Activated CD8-positive, alpha-beta memory T cell treated with anti-CD3 and anti-CD28 coated beads, Interleukin-2, amount 50 U/mL, for 48 hours (primary cell): Measurements from ENCODE around the gene PDS5A.
A peak's percentile ranks its signal among the peaks of the same experiment; 100 is the strongest.
"Not testable (repeated sequence)": the region's sequence is repeated elsewhere in the genome, so short reads cannot be mapped to it uniquely, and the experiment has no call there.

Experiments used
- DNase-seq: peaks from one replicate; pipeline ENCODE4 v3.0.0-alpha.2; 2020

Gene PDS5A

DNA sequence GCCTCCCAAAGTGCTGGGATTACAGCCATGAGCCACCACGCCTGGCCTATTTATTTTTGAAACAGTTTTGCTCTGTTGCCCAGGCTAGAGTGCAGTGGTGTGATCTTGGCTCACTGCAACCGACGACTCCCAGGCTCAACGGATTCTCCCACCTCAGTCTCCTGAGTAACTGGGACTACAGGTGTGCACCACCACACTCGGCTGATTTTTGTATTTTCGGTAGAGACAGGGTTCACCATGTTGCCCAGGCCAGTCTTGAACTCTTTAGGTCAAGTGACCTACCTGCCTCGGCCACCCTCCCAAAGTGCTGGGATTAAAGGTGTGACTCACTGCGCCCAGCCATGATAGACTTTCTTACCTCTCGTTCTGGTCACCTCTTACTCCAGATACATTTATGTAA lies 155.8 kb downstream of the PDS5A start:
- peak; percentile 52 for DNase-seq

DNA sequence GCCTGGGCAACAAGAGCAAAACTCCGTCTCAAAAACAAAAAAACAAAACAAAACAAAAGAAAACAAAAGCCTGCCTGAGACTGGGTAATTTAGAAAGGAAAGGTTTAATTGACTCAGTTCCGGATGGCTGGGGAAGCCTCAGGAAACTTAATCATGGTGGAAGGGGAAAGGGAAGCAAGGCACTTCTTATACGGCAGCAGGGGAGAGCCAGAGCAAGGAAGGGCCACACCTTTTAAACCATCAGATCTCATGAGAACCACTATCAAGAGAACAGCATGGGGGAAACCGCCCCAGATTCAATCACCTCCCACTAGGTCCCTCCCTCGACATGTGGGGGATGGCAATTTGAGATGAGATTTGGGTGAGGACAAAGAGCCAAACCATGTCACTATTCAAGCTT lies 157.5 kb downstream of the PDS5A start:
- DNase-seq = peak; percentile 25

DNA sequence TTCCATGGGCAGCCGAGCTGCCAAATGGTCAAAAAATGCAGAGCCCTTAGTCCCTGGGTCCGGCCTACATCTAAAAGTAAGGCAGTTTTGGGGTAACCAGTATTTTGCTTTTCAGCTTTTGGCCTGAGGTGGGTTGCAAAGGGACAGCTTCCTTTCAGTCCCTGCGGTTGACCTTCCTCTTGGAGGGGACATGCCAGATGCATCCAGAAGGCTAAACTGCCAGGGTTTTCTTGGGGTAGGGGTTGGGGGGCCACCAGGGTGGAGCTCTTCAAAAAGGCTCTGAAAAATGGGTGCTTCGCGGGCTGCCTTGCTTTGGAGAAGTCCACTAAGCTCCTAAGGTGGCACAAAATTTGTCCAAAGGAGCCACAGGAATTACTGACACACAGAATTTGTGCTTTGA lies 159.1 kb downstream of the PDS5A start:
- DNase-seq = peak; percentile 44

DNA sequence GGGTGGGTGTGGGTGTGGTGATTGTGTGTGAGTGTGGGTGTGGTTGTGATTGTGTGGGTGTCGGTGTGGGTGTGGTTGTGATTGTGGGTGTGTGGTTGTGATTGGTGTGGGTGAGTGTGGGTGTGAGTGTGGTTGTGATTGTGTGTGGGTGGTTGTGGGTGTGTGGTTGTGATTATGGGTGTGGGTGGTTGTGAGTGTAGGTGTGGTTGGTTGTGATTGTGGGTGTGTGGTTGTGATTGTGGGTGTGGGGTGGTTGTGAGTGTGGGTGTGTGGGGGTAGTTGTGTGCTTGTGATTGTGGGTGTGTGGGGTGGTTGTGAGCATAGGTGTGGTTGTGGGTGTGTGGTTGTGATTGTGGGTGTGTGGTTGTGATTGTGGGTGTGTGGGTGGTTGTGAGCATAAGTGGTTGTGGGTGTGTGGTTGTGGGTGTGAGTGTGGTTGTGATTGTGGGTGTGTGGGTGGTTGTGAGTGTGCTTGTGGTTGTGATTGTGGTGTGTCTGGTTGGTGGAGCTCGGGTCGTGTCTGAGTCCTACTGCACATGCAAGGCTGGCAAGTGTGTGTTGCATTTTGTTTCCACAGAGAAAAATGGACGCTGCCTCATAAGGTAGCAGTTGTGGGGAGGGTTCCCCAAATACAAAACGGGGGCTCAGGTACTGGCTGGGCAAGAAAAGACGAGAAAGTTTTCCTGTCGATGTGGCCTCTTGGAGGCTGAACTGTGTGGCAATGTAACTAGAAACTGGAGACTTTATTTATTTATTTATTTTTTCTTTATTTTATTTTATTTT lies 163.1 kb downstream of the PDS5A start:
- peak; percentile 61 for DNase-seq

DNA sequence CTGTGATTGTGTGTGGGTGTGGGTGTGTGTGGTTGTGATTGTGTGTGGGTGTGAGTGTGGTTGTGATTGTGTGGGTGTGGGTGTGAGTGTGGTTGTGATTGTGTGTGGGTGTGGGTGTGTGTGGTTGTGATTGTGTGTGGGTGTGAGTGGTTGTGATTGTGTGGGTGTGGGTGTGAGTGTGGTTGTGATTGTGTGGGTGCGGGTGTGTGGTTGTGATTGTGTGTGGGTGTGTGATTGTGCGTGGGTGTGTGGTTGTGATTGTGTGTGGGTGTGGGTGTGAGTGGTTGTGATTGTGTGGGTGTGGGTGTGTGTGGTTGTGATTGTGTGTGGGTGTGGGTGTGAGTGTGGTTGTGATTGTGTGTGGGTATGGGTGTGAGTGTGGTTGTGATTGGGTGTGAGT lies 163.9 kb downstream of the PDS5A start:
- not testable (repeated sequence) for DNase-seq

DNA sequence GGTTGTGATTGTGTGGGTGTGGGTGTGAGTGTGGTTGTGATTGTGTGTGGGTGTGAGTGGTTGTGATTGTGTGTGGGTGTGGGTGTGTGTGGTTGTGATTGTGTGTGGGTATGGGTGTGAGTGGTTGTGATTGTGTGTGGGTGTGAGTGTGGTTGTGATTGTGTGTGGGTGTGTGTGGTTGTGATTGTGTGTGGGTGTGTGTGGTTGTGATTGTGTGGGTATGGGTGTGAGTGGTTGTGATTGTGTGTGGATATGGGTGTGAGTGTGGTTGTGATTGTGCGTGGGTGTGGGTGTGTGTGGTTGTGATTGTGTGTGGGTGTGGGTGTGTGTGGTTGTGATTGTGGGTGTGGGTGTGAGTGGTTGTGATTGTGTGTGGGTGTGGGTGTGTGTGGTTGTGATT lies 164.7 kb downstream of the PDS5A start:
- not testable (repeated sequence) for DNase-seq

DNA sequence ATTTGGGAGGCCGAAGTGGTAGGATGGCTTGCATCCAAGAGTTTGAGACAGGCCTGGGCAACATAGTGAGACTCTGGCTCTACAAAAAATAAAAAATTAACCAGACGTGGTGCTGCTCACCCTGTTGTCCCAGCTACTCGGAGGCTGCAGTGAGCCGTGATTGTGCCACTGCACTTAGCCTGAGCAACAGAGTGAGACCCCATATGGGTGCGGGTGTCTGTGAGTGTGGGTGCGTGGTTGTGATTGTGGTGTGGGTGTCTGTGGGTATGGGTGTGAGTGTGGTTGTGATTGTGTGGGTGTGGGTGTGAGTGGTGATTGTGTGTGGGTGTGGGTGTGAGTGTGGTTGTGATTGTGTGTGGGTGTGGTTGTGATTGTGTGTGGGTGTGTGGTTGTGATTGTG lies 165.2 kb downstream of the PDS5A start:
- peak; percentile 54 for DNase-seq

DNA sequence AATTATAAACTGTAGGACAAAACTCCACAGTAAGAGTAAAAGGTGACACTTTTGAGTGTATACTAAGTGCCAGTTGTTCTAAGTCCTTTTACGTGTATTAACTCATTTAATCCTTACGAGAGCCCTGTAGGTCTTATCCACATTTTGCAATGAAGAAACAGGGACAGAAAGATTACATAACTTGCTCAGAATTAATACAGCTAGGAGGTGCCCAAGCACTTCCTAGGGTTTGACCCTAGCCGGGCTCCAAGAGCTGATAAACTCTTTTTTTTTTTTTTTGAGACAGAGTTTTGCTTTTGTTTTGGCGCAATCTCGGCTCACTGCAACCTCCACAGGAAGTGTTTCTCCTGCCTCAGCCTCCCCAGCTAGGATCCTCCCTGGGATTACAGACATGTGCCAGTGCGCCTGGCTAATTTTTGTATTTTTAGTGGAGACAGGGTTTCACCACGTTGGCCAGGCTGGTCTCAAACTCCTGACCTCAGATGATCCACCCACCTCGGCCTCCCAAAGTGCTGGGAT lies 169.4 kb downstream of the PDS5A start:
- DNase-seq = no peak

DNA sequence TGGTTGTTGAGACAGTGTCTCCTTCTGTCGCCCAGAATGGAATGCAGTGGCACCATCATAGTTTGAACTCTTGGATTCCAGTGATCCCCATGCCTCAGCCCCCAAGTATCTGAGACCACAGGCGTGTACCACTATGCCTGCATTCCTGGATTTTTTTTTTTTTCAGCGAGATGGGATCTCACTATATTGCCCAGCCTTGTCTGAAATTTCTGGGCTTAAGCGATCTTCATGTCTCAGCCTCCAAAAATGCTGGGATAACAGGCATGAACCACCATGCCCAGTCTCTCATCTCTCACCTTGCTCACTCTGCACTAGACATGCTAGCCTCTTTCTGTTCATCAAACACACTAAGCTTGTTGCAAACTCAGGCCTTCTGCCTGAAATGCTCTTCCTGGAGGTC lies 175.7 kb downstream of the PDS5A start:
- no peak for DNase-seq

DNA sequence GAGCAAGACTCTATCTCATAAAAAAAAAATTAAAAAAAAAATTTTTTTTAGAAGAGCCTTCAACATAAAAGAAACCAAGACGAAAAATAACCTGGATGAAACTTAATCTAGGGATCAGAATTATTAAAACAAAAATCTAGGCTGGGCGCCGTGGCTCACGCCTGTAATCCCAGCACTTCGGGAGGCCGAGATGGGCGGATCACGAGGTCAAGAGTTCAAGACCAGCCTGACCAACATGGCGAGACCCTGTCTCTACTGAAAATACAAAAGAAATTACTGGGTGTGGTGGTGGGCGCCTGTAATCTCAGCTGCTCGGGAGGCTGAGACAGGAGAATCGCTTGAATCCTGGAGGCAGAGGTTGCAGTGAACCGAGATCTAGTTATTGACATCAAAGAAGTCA lies 184.7 kb downstream of the PDS5A start:
- DNase-seq = not testable (repeated sequence)

DNA sequence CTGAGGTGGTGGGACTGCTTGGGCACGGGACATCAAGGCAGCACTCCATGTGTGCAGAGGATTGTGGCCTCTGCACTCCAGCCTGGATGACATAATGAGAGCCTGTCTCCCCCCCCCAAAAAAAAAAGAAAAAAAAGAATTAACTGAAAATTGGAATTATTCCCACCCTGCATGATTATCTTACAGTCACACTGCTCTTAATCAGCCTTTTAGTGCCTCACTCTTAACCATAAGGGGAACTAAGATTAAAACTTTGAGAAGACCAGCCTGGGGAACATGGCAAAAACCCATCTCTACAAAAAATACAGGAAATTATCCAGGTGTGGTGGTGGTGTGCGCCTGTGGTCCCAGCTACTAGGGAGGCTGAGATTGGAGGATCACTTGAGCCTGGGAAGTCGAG lies 185.2 kb downstream of the PDS5A start:
- DNase-seq = no peak

DNA sequence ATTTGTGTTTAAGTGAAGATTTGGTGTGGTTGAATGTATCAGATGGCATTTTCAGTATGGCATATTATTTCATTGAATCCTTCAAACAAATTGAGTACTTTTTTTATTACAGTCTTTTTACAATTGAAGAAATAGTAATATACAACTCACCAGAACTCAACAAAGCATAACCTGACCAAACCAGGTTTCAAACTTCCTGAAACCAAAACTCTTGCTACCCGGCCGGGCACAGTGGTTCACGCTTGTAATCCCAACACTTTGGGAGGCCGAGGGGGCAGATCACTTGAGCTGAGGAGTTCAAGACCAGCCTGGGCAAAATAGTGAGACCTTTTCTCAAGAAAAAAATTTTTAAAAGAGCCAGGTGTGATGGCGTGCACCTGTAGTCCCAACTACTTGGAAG lies 185.6 kb downstream of the PDS5A start:
- DNase-seq = no peak

DNA sequence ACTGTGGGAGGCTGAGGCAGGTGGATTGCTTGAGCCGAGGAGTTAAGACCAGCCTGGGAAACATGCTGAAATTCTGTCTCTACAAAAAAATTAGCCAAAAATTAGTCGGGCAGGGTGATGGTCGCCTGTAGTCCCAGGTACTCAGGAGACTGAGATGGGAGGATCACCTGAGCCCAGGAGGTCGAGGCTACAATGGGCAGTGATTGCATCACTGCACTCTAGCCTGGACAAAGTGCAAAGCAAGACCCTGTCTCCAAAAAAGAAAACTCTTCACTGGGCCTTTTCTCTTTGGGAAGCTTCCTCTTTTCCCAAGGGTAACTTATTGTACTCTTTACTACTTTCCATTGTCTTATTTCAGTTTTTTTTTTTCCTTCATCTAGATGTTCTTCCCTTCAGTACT lies 190.9 kb downstream of the PDS5A start:
- DNase-seq = no peak

DNA sequence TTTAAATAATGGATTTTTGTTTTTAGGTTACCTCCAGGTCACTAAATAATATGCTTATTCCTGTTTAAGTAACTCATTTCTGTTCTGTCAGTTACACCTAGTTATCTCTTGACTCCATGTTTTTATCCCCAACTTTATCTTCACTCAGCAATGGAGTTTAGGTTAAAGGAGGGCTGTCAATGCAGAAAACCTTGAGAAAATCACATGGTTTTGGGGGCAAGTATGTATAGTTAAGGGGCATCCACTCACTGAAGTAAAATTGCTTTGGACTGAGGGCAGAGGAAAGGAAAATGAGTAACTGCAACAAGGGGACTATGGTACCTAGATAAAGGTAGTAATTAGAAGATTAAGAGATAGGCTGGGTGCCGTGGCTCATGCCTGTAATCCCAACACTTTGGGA lies 192.6 kb downstream of the PDS5A start:
- DNase-seq = no peak

DNA sequence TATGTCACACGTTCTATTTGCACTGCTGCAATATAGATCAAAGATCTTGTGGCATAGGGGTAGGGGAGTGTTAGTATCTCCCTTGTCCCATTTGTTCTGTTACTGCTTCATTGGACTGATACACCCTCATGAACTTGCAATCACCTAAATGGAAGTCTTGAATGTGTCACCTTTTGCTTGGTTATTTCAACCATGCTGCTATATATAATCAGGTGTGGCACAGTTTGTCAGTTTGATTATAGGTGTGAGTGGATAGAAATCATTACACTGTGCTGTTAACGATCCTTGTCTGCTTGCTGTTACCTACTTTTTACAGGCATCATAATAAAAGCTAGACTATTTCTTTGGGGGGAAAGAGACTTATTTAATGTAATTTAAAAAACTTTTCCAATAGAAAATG lies 195.7 kb downstream of the PDS5A start:
- not testable (repeated sequence) for DNase-seq
